ENCODE data around the gene TMCC2. TPM values are rescaled to one million over a fixed set of nuclear protein-coding genes. Genes with fewer than 3 reads are reported as not detected.

The TMCC2 gene
- total RNA-seq, 2 experiments from 2014 or later, result 9.8 to 10.1 TPM

- Mint-ChIP-seq H3K27me3 (peaks cover 2% of the 10 kb centered on the region), H3K9me3 (no peaks in the 10 kb centered on the region), H3K4me1 (ENCODE audit: low read depth) (peaks cover 55% of the 10 kb centered on the region), H3K27ac (peak overlapping the region; percentile 23), H3K36me3 (no peaks in the 10 kb centered on the region), H3K4me3 (peak overlapping the region; percentile 88)
- ChIA-PET POLR2A (interaction anchor here (0.7 to 3.2 kb wide), 4 partner anchors 35 to 48 kb away, joined by 3 to 24 read pairs (median 8); no protein-coding TSS in a partner anchor), CTCF (interaction anchor here (1.3 to 28.8 kb wide), 5 partner anchors 9 to 93 kb away, joined by 4 to 1370 read pairs (median 20); no protein-coding TSS in a partner anchor)
- DNase-seq, result no peak
- intact Hi-C loops (cut with micrococcal nuclease), result loop anchor here (1.0 kb wide), 2 partner anchors 37 to 49 kb away; no protein-coding TSS in a partner anchor
Measured at GRCh38 chr1:205321959-205322283, 94.2 kb downstream of the TMCC2 start.

Other genes with a start within 250 kb of the TMCC2 start
- gene CNTN2, start 184.7 kb upstream of the TMCC2 start, total RNA-seq, result not detected
- gene TMEM81, start 143.5 kb upstream of the TMCC2 start, total RNA-seq, result 1 to 10 TPM; 3.2 to 3.3 TPM
- 10 to 100 TPM; 23.5 to 25.9 TPM for gene RBBP5, start 106.0 kb upstream of the TMCC2 start, total RNA-seq
- 1 to 10 TPM; 9.0 to 9.8 TPM for gene DSTYK, start 16.2 kb upstream of the TMCC2 start, total RNA-seq
- gene NUAK2, start 93.8 kb downstream of the TMCC2 start, total RNA-seq, result 1 to 10 TPM; 4.4 to 4.5 TPM
- not detected for gene KLHDC8A, start 129.0 kb downstream of the TMCC2 start, total RNA-seq
- 1 to 10 TPM; 2.2 to 2.5 TPM for gene LEMD1, start 194.1 kb downstream of the TMCC2 start, total RNA-seq
- 1 to 10 TPM in 1 of 2 experiments, under 1 TPM in 1; 0.90 to 1.2 TPM for gene BLACAT1, start 228.1 kb downstream of the TMCC2 start, total RNA-seq

All from activated CD4-positive, alpha-beta memory T cell treated with anti-CD3 and anti-CD28 coated beads for 36 hours (primary cell).